WTC11 (cell line): Measurements from ENCODE around the gene ANO4. TPM values are rescaled to one million over a fixed set of nuclear protein-coding genes. Genes with fewer than 3 reads are reported as not detected.

ENCODE experiments used
- ATAC-seq: fragments of 200-7000 bp; cut with Tn5 transposase; 2 replicates; pipeline ENCODE4 v1.10.0; 2021; ENCODE audit warnings: mild to moderate bottlenecking, moderate library complexity
- CTCF ChIA-PET: fragments of 300-600 bp; sonication (Branson Sonifier 250); formaldehyde crosslinking; loops from one replicate; lab custom pipeline; 2021; ENCODE audit warnings: antibody characterized with exemption; lab: Charles Lee
- POLR2A ChIA-PET: fragments of 350-600 bp; sonication (Branson Sonifier 250); formaldehyde crosslinking; loops from one replicate; lab custom pipeline; 2021; ENCODE audit warnings: antibody characterized with exemption; lab: Charles Lee
- DNase-seq: peaks from one replicate; pipeline ENCODE4 v3.0.0; 2021; ENCODE audit warnings: low spot score
- H3K27ac Mint-ChIP-seq: 2 replicates; pipeline ENCODE4 v1.8.0; 2021; ENCODE audit warnings: mixed read lengths
- H3K27me3 Mint-ChIP-seq: 2 replicates; pipeline ENCODE4 v1.8.0; 2021; ENCODE audit warnings: low read depth, mild to moderate bottlenecking, moderate library complexity, mixed read lengths
- H3K36me3 Mint-ChIP-seq: 2 replicates; pipeline ENCODE4 v1.8.0; 2021; ENCODE audit warnings: mixed read lengths
- H3K4me1 Mint-ChIP-seq: 2 replicates; pipeline ENCODE4 v1.8.0; 2022; ENCODE audit warnings: mixed read lengths
- H3K4me3 Mint-ChIP-seq: 2 replicates; pipeline ENCODE4 v1.8.0; 2021; ENCODE audit warnings: mild to moderate bottlenecking, moderate library complexity, mixed read lengths
- H3K9me3 Mint-ChIP-seq: 2 replicates; pipeline ENCODE4 v1.8.0; 2021; ENCODE audit warnings: mixed read lengths
- ATF2 ChIP-seq: sonication (generic); formaldehyde crosslinking; IDR thresholded peaks from 2 replicates; pipeline ENCODE4 v1.8.1; 2022; ENCODE audit warnings: low read depth, missing genetic modification reagents, borderline replicate concordance
- ATF3 ChIP-seq: sonication (generic); formaldehyde crosslinking; conservative IDR thresholded peaks from 2 replicates; pipeline ENCODE4 v1.8.1; 2022; ENCODE audit warnings: mild to moderate bottlenecking, missing genetic modification reagents
- CREB1 ChIP-seq: sonication (generic); formaldehyde crosslinking; IDR thresholded peaks from 2 replicates; pipeline ENCODE4 v1.8.0; 2023; ENCODE audit warnings: mild to moderate bottlenecking, missing genetic modification reagents
- FOXP1 ChIP-seq: sonication (generic); formaldehyde crosslinking; IDR thresholded peaks from 2 replicates; pipeline ENCODE4 v1.8.0; 2022; ENCODE audit warnings: missing genetic modification reagents, mild to moderate bottlenecking, moderate library complexity, borderline replicate concordance
- IRF2 ChIP-seq: sonication (generic); formaldehyde crosslinking; IDR thresholded peaks from 2 replicates; pipeline ENCODE4 v1.8.0; 2022; ENCODE audit warnings: low read depth, missing genetic modification reagents, borderline replicate concordance
- JAZF1 ChIP-seq: fragments of 250-450 bp; sonication (Bioruptor Pico); IDR thresholded peaks from 2 replicates; pipeline ENCODE4 v1.9.0; 2021; ENCODE audit warnings: moderate library complexity, mild to moderate bottlenecking, inconsistent platforms
- JUN ChIP-seq: sonication (generic); formaldehyde crosslinking; IDR thresholded peaks from 2 replicates; pipeline ENCODE4 v1.8.0; 2023; ENCODE audit warnings: mild to moderate bottlenecking, missing genetic modification reagents
- MLX ChIP-seq: sonication (generic); formaldehyde crosslinking; IDR thresholded peaks from 2 replicates; pipeline ENCODE4 v1.8.1; 2023; ENCODE audit warnings: mild to moderate bottlenecking, missing genetic modification reagents, moderate library complexity
- NFATC4 ChIP-seq: fragments of 250-450 bp; sonication (Bioruptor Pico); IDR thresholded peaks from 2 replicates; pipeline ENCODE4 v1.9.0; 2021; ENCODE audit warnings: mild to moderate bottlenecking
- SP1 ChIP-seq: sonication (generic); formaldehyde crosslinking; conservative IDR thresholded peaks from 2 replicates; pipeline ENCODE4 v1.8.1; 2022; ENCODE audit warnings: missing genetic modification reagents
- TEAD1 ChIP-seq: sonication (generic); formaldehyde crosslinking; IDR thresholded peaks from 2 replicates; pipeline ENCODE4 v1.8.0; 2022; ENCODE audit warnings: mild to moderate bottlenecking, missing genetic modification reagents
- TEAD4 ChIP-seq: sonication (generic); formaldehyde crosslinking; IDR thresholded peaks from 2 replicates; pipeline ENCODE4 v1.8.0; 2022; ENCODE audit warnings: mild to moderate bottlenecking, missing genetic modification reagents
- TP53 ChIP-seq: sonication (generic); formaldehyde crosslinking; IDR thresholded peaks from 2 replicates; pipeline ENCODE4 v1.8.1; 2023; ENCODE audit warnings: mild to moderate bottlenecking, missing genetic modification reagents
- ZNF219 ChIP-seq: sonication (generic); formaldehyde crosslinking; IDR thresholded peaks from 2 replicates; pipeline ENCODE4 v1.8.0; 2023; ENCODE audit warnings: missing genetic modification reagents, mild to moderate bottlenecking, borderline replicate concordance
- ZNF232 ChIP-seq: sonication (generic); formaldehyde crosslinking; IDR thresholded peaks from 2 replicates; pipeline ENCODE4 v1.8.0; 2022; ENCODE audit warnings: mild to moderate bottlenecking, missing genetic modification reagents
- ZNF512 ChIP-seq: sonication (generic); formaldehyde crosslinking; IDR thresholded peaks from 2 replicates; pipeline ENCODE4 v1.8.1; 2022; ENCODE audit warnings: missing genetic modification reagents, borderline replicate concordance
- total RNA-seq: library from RNA; stranded (reverse); gene quantifications from 3 replicates; pipeline ENCODE4 v1.2.3, GENCODE V29; 2021
- TF ChIP-seq, protein P1 (sequence below): sonication (generic); formaldehyde crosslinking; IDR thresholded peaks from 2 replicates; pipeline ENCODE4 v1.8.0; 2022; ENCODE audit warnings: mild to moderate bottlenecking, missing genetic modification reagents
- TF ChIP-seq, protein P2 (sequence below): fragments of 250-450 bp; sonication (Bioruptor Pico); IDR thresholded peaks from 2 replicates; pipeline ENCODE4 v2.1.2; 2022; ENCODE audit warnings: mild to moderate bottlenecking, moderate library complexity
- TF ChIP-seq, protein P3 (sequence below): sonication (generic); formaldehyde crosslinking; IDR thresholded peaks from 2 replicates; pipeline ENCODE4 v1.8.0; 2022; ENCODE audit warnings: missing genetic modification reagents

The ANO4 gene
- total RNA-seq, 1 experiment from 2014 or later, result 2.6 TPM

GRCh38 chr12:100954118-100954517 lies 159.5 kb downstream of the ANO4 start:
- ATAC-seq (no peak), DNase-seq (no peak)
- POLR2A ChIA-PET, result no interaction called here
- no peak for TF ChIP-seq JUN (CRISPR knock-in tag)
- TF ChIP-seq TP53, result no peak
- TF ChIP-seq, protein P1, sequence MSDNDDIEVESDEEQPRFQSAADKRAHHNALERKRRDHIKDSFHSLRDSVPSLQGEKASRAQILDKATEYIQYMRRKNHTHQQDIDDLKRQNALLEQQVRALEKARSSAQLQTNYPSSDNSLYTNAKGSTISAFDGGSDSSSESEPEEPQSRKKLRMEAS (CRISPR knock-in tag), result no peak
- TF ChIP-seq, protein P2, sequence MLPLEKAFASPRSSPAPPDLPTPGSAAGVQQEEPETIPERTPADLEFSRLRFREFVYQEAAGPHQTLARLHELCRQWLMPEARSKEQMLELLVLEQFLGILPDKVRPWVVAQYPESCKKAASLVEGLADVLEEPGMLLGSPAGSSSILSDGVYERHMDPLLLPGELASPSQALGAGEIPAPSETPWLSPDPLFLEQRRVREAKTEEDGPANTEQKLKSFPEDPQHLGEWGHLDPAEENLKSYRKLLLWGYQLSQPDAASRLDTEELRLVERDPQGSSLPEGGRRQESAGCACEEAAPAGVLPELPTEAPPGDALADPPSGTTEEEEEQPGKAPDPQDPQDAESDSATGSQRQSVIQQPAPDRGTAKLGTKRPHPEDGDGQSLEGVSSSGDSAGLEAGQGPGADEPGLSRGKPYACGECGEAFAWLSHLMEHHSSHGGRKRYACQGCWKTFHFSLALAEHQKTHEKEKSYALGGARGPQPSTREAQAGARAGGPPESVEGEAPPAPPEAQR (CRISPR knock-in tag), result no peak
- TF ChIP-seq MLX (CRISPR knock-in tag), result no peak
- TF ChIP-seq JAZF1 (CRISPR knock-in tag), result no peak
- TF ChIP-seq, protein P3, sequence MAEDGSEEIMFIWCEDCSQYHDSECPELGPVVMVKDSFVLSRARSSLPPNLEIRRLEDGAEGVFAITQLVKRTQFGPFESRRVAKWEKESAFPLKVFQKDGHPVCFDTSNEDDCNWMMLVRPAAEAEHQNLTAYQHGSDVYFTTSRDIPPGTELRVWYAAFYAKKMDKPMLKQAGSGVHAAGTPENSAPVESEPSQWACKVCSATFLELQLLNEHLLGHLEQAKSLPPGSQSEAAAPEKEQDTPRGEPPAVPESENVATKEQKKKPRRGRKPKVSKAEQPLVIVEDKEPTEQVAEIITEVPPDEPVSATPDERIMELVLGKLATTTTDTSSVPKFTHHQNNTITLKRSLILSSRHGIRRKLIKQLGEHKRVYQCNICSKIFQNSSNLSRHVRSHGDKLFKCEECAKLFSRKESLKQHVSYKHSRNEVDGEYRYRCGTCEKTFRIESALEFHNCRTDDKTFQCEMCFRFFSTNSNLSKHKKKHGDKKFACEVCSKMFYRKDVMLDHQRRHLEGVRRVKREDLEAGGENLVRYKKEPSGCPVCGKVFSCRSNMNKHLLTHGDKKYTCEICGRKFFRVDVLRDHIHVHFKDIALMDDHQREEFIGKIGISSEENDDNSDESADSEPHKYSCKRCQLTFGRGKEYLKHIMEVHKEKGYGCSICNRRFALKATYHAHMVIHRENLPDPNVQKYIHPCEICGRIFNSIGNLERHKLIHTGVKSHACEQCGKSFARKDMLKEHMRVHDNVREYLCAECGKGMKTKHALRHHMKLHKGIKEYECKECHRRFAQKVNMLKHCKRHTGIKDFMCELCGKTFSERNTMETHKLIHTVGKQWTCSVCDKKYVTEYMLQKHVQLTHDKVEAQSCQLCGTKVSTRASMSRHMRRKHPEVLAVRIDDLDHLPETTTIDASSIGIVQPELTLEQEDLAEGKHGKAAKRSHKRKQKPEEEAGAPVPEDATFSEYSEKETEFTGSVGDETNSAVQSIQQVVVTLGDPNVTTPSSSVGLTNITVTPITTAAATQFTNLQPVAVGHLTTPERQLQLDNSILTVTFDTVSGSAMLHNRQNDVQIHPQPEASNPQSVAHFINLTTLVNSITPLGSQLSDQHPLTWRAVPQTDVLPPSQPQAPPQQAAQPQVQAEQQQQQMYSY, result no peak
- no peak for TF ChIP-seq ZNF232 (CRISPR knock-in tag)
- no peak for TF ChIP-seq IRF2 (CRISPR knock-in tag)
- no peak for TF ChIP-seq SP1 (CRISPR knock-in tag)
- no peak for TF ChIP-seq ATF2 (CRISPR knock-in tag)
- TF ChIP-seq ZNF219, result no peak
- Mint-ChIP-seq H3K4me3 (0 out of 2 replicates have a peak overlapping the region, but pooled peaks have one; percentile 9), H3K4me1 (peaks cover 62% of the 10 kb centered on the region), H3K27ac (peak overlapping the region; percentile 93), H3K27me3 (no peaks in the 10 kb centered on the region), H3K36me3 (no peaks in the 10 kb centered on the region), H3K9me3 (no peaks in the 10 kb centered on the region)
- CTCF ChIA-PET, result no interaction called here

GRCh38 chr12:100955139-100955538 lies 160.6 kb downstream of the ANO4 start:
- DNase-seq, result peak; percentile 21

DNA sequence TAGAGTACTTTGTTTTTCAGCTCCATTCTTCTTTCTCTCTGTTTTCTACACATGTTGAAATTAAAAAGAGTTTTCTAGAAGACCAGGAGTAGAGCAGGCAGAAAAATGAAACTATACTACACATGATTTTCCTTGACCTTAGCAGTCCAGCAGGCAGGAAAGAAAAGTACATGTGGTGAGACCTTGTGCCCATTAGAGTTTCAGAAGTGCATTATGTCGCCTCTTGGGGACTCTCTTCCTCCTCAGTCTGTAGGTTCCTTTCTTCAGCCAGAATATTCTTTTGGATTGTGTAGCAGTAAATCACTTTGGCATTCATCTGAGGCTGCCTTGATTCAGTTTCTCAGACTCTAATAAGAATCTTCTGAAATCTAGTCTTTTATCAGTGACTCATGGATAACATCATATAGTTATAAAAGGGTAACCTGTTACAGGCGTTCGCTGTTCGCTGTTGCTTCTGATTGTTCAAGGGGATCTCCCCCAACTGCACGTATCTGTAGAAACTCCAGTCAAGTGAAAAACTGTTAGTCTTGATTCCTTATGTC lies 161.8 kb downstream of the ANO4 start:
- no peaks in the 10 kb centered on the region for H3K36me3 Mint-ChIP-seq
- ATAC-seq, result no peak
- H3K27me3 Mint-ChIP-seq, result no peaks in the 10 kb centered on the region
- no peak overlapping the region for H3K27ac Mint-ChIP-seq
- DNase-seq, result no peak
- ChIA-PET POLR2A (no interaction called here), CTCF (no interaction called here)
- H3K4me3 Mint-ChIP-seq, result no peak overlapping the region
- H3K9me3 Mint-ChIP-seq, result no peaks in the 10 kb centered on the region
- H3K4me1 Mint-ChIP-seq, result peaks cover 49% of the 10 kb centered on the region
- TF ChIP-seq NFATC4 (CRISPR knock-in tag), result no peak
- no peak for TF ChIP-seq ZNF512 (CRISPR knock-in tag)
- no peak for TF ChIP-seq CREB1
- TF ChIP-seq FOXP1 (CRISPR knock-in tag), result no peak
- TF ChIP-seq, all 79 proteins: peak for 0

More at GRCh38 chr12:100955139-100955538, 160.6 kb downstream of the ANO4 start:
- Mint-ChIP-seq H3K27ac (peak overlapping the region; percentile 84; the same call in 1 of the 2 replicates), H3K4me1 (peaks cover 52% of the 10 kb centered on the region), H3K36me3 (no peaks in the 10 kb centered on the region), H3K9me3 (no peaks in the 10 kb centered on the region), H3K4me3 (no peak overlapping the region), H3K27me3 (no peaks in the 10 kb centered on the region)
- TF ChIP-seq TEAD4 (peak; percentile 74; the same call in 1 of the 2 replicates), TEAD1 (peak; percentile 75; the same call in 1 of the 2 replicates), ATF3 (CRISPR knock-in tag) (no peak)
- ChIA-PET POLR2A (no interaction called here), CTCF (no interaction called here)
- peak; percentile 67 for ATAC-seq
